ENCODE measurements around the gene CD1D.
A peak's percentile ranks its signal among the peaks of the same experiment; 100 is the strongest.

Gene CD1D

GRCh38 chr1:158196461-158196860 lies 15.8 kb downstream of the CD1D start:
- no peak for TF ChIP-seq CEBPB (IDR thresholded peaks at IDR 0.05)
- no peak for TF ChIP-seq FOXM1 (IDR thresholded peaks at IDR 0.05; ENCODE audit: borderline replicate concordance, low read depth)
- no peak for TF ChIP-seq TCF12 (IDR thresholded peaks at IDR 0.05; ENCODE audit: low read depth)
- TF ChIP-seq REST (IDR thresholded peaks at IDR 0.05; ENCODE audit: low read depth) = no peak
- no peak for TF ChIP-seq ZBTB7A (IDR thresholded peaks at IDR 0.05; ENCODE audit: low read depth)
- no peak for TF ChIP-seq TEAD4 (IDR thresholded peaks at IDR 0.05)
- TF ChIP-seq CREB1 (IDR thresholded peaks at IDR 0.05; ENCODE audit: low read depth) = no peak
- no peak for TF ChIP-seq NFIC (IDR thresholded peaks at IDR 0.05)
- no peak for TF ChIP-seq EP300 (IDR thresholded peaks at IDR 0.05; ENCODE audit: borderline replicate concordance)
- TF ChIP-seq YY1 (IDR thresholded peaks at IDR 0.05; ENCODE audit: low read depth) = no peak
- TF ChIP-seq EGR1 (IDR thresholded peaks at IDR 0.05) = no peak
- TF ChIP-seq RAD21 (IDR thresholded peaks at IDR 0.05; ENCODE audit: low read depth) = no peak
- TF ChIP-seq MAX (IDR thresholded peaks at IDR 0.05) = no peak

GRCh38 chr1:158199849-158200248 lies 19.2 kb downstream of the CD1D start:
- peak; percentile 45 for TF ChIP-seq CEBPB (IDR thresholded peaks at IDR 0.05)
- no peak for TF ChIP-seq CREB1 (IDR thresholded peaks at IDR 0.05; ENCODE audit: low read depth)

- TF ChIP-seq CREB1 (IDR thresholded peaks at IDR 0.05; ENCODE audit: low read depth) (no peak), FOXM1 (IDR thresholded peaks at IDR 0.05; ENCODE audit: borderline replicate concordance, low read depth) (no peak), EP300 (IDR thresholded peaks at IDR 0.05; ENCODE audit: borderline replicate concordance) (no peak), EGR1 (IDR thresholded peaks at IDR 0.05) (no peak), USF1 (IDR thresholded peaks at IDR 0.05) (no peak), REST (IDR thresholded peaks at IDR 0.05; ENCODE audit: low read depth) (no peak), RAD21 (IDR thresholded peaks at IDR 0.05; ENCODE audit: low read depth) (no peak), TEAD4 (IDR thresholded peaks at IDR 0.05) (no peak), NFIC (IDR thresholded peaks at IDR 0.05) (no peak), CEBPB (IDR thresholded peaks at IDR 0.05) (no peak), ZBTB7A (IDR thresholded peaks at IDR 0.05; ENCODE audit: low read depth) (no peak), YY1 (IDR thresholded peaks at IDR 0.05; ENCODE audit: low read depth) (no peak), TCF12 (IDR thresholded peaks at IDR 0.05; ENCODE audit: low read depth) (no peak), TAF1 (IDR thresholded peaks at IDR 0.05; ENCODE audit: low read depth) (no peak), MAX (IDR thresholded peaks at IDR 0.05) (no peak)
Observed at GRCh38 chr1:158200527-158200926, 19.8 kb downstream of the CD1D start.

GRCh38 chr1:158203693-158204457 lies 23.2 kb downstream of the CD1D start:
- TF ChIP-seq TAF1 (IDR thresholded peaks at IDR 0.05; ENCODE audit: low read depth) (no peak), REST (IDR thresholded peaks at IDR 0.05; ENCODE audit: low read depth) (no peak), CREB1 (IDR thresholded peaks at IDR 0.05; ENCODE audit: low read depth) (no peak), YY1 (IDR thresholded peaks at IDR 0.05; ENCODE audit: low read depth) (no peak), RAD21 (IDR thresholded peaks at IDR 0.05; ENCODE audit: low read depth) (peak; percentile 73)

- no peak for TF ChIP-seq REST (IDR thresholded peaks at IDR 0.05; ENCODE audit: low read depth)
- no peak for TF ChIP-seq TCF12 (IDR thresholded peaks at IDR 0.05; ENCODE audit: low read depth)
- TF ChIP-seq RAD21 (IDR thresholded peaks at IDR 0.05; ENCODE audit: low read depth) = no peak
- no peak for TF ChIP-seq ZBTB7A (IDR thresholded peaks at IDR 0.05; ENCODE audit: low read depth)
- no peak for TF ChIP-seq MAX (IDR thresholded peaks at IDR 0.05)
- no peak for TF ChIP-seq TEAD4 (IDR thresholded peaks at IDR 0.05)
- no peak for TF ChIP-seq CREB1 (IDR thresholded peaks at IDR 0.05; ENCODE audit: low read depth)
- no peak for TF ChIP-seq USF1 (IDR thresholded peaks at IDR 0.05)
- TF ChIP-seq YY1 (IDR thresholded peaks at IDR 0.05; ENCODE audit: low read depth) = no peak
- no peak for TF ChIP-seq CEBPB (IDR thresholded peaks at IDR 0.05)
- TF ChIP-seq EGR1 (IDR thresholded peaks at IDR 0.05) = no peak
- no peak for TF ChIP-seq TAF1 (IDR thresholded peaks at IDR 0.05; ENCODE audit: low read depth)
- TF ChIP-seq NFIC (IDR thresholded peaks at IDR 0.05) = no peak
Observed at GRCh38 chr1:158204458-158204827, 23.7 kb downstream of the CD1D start.

Measured in Ishikawa (cell line).